Large intestine (tissue), 3 donors: ENCODE data around the gene KHK. TPM values are rescaled to one million over a fixed set of nuclear protein-coding genes. Genes with fewer than 3 reads are reported as not detected.

ENCODE experiments used
- DNase-seq, 2 donors: peaks; one replicate each; pipeline versions ENCODE4 v3.0.0 to v3.0.0-alpha.2; 2013
- H3K27ac ChIP-seq: one replicate; pipeline ENCODE4 v1.5.1; 2013; ENCODE audit warnings: low read length
- H3K27me3 ChIP-seq: 2 replicates; pipeline ENCODE4 v1.6.1; 2013; ENCODE audit warnings: low read length; ENCODE audit not compliant: control insufficient read depth, insufficient read depth
- H3K36me3 ChIP-seq: 2 replicates; pipeline ENCODE4 v1.6.1; 2013; ENCODE audit warnings: low read length; ENCODE audit not compliant: control insufficient read depth, insufficient read depth
- H3K4me1 ChIP-seq: one replicate; pipeline ENCODE4 v1.6.1; 2013; ENCODE audit warnings: low read length; ENCODE audit not compliant: control insufficient read depth, insufficient read depth
- H3K4me3 ChIP-seq: one replicate; pipeline ENCODE4 v1.5.1; 2013; ENCODE audit warnings: low read length
- H3K9me3 ChIP-seq: one replicate; pipeline ENCODE4 v1.6.1; 2013; ENCODE audit warnings: mild to moderate bottlenecking, low read depth, low read length, moderate library complexity; ENCODE audit not compliant: control insufficient read depth
- WGBS: methylation state at CpG from one replicate; pipeline ENCODE4 v1.1.5; 2013; ENCODE audit warnings: low lambda C conversion rate; ENCODE audit not compliant: insufficient coverage; 5-methylcytosine and 5-hydroxymethylcytosine counted together
- polyA plus RNA-seq: library from polyadenylated mRNA; unstranded; fragments of 120-200 nt; gene quantifications from one replicate; pipeline ENCODE4 v1.2.1, GENCODE V29; 2013

KHK gene
- polyA plus RNA-seq, 1 donor: 232 TPM

DNA sequence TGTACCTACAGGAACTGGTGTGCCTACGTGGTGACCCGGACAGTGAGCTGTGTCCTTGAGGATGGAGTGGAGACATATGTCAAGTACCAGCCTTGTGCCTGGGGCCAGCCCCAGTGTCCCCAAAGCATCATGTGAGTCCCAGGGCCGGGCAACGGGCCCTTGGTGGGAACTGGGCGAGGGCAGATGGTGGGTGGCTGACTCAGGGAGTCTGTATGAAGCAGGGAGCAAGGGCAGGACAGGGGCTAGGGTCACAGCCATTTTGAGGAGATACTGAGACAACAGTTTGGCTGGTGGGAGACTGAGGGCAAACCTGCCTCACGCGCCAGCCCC is 6.5 kb upstream of the KHK start:
- H3K27me3 ChIP-seq: peaks cover 8% of the 10 kb centered on the region
- peaks cover 9% of the 10 kb centered on the region for H3K4me1 ChIP-seq
- no CpG with 5 or more reads among the region's 7 CpGs for WGBS
- no peak for DNase-seq
- H3K4me3 ChIP-seq: peak overlapping the region; percentile 50
- peaks cover 5% of the 10 kb centered on the region for H3K36me3 ChIP-seq
- peaks cover 8% of the 10 kb centered on the region for H3K9me3 ChIP-seq
- H3K27ac ChIP-seq: peak overlapping the region; percentile 16

DNA sequence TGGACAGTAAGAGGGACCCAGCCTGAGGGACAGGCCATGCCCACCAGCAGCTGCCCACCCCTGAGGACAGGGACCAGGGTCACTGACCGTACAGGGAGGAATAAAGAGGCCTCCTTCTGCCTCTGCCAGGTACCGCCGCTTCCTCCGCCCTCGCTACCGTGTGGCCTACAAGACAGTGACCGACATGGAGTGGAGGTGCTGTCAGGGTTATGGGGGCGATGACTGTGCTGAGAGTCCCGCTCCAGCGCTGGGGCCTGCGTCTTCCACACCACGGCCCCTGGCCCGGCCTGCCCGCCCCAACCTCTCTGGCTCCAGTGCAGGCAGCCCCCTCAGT is 6.0 kb upstream of the KHK start:
- peaks cover 5% of the 10 kb centered on the region for H3K36me3 ChIP-seq
- WGBS: no CpG with 5 or more reads among the region's 14 CpGs
- H3K4me1 ChIP-seq: peaks cover 13% of the 10 kb centered on the region
- peak overlapping the region; percentile 50 for H3K4me3 ChIP-seq
- peaks cover 8% of the 10 kb centered on the region for H3K27me3 ChIP-seq
- DNase-seq: no peak
- peak overlapping the region; percentile 16 for H3K27ac ChIP-seq
- H3K9me3 ChIP-seq: peaks cover 8% of the 10 kb centered on the region

DNA sequence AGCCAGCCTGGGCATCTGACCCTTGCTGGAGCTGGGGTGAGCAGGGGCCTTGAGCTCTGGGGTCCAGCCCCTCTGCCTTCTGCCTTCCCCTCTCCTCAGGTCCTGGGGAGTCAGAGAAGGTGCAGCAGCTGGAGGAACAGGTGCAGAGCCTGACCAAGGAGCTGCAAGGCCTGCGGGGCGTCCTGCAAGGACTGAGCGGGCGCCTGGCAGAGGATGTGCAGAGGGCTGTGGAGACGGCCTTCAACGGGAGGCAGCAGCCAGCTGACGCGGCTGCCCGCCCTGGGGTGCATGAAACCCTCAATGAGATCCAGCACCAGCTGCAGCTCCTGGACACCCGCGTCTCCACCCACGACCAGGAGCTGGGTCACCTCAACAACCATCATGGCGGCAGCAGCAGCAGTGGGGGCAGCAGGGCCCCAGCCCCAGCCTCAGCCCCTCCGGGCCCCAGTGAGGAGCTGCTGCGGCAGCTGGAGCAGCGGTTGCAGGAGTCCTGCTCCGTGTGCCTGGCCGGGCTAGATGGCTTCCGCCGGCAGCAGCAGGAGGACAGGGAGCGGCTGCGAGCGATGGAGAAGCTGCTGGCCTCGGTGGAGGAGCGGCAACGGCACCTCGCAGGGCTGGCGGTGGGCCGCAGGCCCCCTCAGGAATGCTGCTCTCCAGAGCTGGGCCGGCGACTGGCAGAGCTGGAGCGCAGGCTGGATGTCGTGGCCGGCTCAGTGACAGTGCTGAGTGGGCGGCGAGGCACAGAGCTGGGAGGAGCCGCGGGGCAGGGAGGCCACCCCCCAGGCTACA is 4.4 kb upstream of the KHK start:
- WGBS: no CpG with 5 or more reads among the region's 38 CpGs
- Histone ChIP-seq H3K27ac (no peak overlapping the region), H3K9me3 (peaks cover 8% of the 10 kb centered on the region), H3K27me3 (peaks cover 7% of the 10 kb centered on the region), H3K4me1 (peaks cover 15% of the 10 kb centered on the region), H3K4me3 (no peak overlapping the region), H3K36me3 (peaks cover 5% of the 10 kb centered on the region)
- DNase-seq: no peak

DNA sequence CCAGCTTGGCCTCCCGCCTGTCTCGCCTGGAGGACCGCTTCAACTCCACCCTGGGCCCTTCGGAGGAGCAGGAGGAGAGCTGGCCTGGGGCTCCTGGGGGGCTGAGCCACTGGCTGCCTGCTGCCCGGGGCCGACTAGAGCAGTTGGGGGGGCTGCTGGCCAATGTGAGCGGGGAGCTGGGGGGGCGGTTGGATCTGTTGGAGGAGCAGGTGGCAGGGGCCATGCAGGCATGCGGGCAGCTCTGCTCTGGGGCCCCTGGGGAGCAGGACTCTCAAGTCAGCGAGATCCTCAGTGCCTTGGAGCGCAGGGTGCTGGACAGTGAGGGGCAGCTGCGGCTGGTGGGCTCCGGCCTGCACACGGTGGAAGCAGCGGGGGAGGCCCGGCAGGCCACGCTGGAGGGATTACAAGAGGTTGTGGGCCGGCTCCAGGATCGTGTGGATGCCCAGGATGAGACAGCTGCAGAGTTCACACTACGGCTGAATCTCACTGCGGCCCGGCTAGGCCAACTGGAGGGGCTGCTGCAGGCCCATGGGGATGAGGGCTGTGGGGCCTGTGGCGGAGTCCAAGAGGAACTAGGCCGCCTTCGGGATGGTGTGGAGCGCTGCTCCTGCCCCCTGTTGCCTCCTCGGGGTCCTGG is 3.7 kb upstream of the KHK start:
- Histone ChIP-seq H3K27me3 (peaks cover 5% of the 10 kb centered on the region), H3K4me1 (peaks cover 15% of the 10 kb centered on the region), H3K4me3 (no peak overlapping the region), H3K27ac (no peak overlapping the region), H3K9me3 (peaks cover 8% of the 10 kb centered on the region), H3K36me3 (peaks cover 5% of the 10 kb centered on the region)
- no CpG with 5 or more reads among the region's 27 CpGs for WGBS
- no peak for DNase-seq

DNA sequence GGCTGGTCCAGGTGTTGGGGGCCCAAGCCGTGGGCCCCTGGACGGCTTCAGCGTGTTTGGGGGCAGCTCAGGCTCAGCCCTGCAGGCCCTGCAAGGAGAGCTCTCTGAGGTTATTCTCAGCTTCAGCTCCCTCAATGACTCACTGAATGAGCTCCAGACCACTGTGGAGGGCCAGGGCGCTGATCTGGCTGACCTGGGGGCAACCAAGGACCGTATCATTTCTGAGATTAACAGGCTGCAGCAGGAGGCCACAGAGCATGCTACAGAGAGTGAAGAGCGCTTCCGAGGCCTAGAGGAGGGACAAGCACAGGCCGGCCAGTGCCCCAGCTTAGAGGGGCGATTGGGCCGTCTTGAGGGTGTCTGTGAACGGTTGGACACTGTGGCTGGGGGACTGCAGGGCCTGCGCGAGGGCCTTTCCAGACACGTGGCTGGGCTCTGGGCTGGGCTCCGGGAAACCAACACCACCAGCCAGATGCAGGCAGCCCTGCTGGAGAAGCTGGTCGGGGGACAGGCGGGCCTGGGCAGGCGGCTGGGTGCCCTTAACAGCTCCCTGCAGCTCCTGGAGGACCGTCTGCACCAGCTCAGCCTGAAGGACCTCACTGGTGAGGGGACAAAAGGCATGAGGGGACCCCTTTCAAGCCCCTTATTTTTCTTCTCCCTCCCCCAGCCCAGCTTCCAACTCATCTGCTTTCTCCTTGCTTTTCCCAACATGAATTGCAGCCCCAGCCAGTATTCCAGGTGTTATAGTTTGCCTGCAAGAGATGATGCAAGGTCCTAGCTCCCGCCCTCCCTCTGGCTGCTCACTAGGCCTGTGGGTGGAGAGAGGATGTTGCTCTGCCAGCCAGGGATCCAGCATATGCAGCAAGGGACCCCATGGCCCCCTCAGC is 2.9 kb upstream of the KHK start:
- Histone ChIP-seq H3K36me3 (peaks cover 5% of the 10 kb centered on the region), H3K27ac (no peak overlapping the region), H3K4me3 (no peak overlapping the region), H3K9me3 (peaks cover 5% of the 10 kb centered on the region), H3K4me1 (peaks cover 15% of the 10 kb centered on the region), H3K27me3 (peaks cover 4% of the 10 kb centered on the region)
- WGBS: no CpG with 5 or more reads among the region's 20 CpGs
- no peak for DNase-seq

DNA sequence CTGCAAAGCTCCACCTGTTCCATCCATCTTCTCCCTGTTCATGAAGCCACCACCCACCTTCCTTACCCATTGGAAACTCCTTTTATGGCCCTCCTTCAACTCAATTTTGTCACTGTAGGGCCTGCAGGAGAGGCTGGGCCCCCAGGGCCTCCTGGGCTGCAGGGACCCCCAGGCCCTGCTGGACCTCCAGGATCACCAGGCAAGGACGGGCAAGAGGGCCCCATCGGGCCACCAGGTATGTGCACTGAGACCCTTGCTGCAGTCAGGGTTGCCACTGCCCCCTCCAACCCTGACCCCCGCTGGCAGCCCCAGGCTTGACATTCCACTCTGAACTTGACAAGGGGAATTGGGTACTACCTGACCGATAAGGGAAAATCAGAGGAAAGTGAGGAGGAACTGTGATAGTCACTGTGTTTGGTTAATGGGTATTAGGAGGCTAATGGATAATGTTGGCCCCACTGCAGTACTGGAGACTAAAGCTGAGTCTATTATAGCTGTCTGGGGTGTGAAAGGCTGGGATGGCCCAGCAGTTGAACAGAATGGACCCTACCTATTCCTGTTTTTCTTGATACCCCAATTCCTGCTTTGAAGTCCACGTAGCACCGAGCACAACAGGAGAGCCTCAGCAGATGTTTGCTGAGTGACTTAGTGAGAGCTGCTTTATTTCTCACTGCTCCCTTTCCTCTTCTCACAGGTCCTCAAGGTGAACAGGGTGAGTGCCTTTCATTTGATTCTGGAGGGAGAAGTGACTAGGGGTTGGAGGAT is 2.1 kb upstream of the KHK start:
- Histone ChIP-seq H3K36me3 (peaks cover 9% of the 10 kb centered on the region), H3K27me3 (no peaks in the 10 kb centered on the region), H3K9me3 (no peaks in the 10 kb centered on the region), H3K4me3 (no peak overlapping the region), H3K27ac (no peak overlapping the region), H3K4me1 (peaks cover 22% of the 10 kb centered on the region)
- DNase-seq: no peak
- WGBS: no CpG with 5 or more reads among the region's 6 CpGs

DNA sequence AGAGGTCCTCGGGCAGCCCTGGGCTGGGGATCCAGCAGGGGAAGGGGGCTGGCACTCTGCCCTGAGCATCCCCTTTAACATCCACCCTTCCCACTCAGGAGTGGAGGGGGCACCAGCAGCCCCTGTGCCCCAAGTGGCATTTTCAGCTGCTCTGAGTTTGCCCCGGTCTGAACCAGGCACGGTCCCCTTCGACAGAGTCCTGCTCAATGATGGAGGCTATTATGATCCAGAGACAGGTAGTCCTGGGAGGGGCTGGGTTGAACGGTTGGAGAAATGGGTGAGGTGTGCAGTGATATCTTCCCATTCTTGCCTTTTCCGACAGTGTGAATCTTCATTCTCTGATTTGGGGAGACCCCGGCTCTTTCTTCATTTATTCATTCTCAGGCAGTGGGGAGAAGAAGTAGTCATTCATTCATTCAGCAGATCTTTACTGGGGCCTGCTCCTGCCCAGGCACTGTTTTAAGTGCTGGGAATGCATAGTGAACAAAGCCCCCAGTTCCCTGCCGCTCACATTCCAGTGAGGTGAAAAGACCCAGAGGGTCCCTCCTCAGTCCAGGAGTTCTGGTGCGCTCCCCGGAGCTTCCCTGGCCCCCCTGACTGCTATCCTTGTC is 1.4 kb upstream of the KHK start:
- DNase-seq: no peak
- WGBS: no CpG with 5 or more reads among the region's 10 CpGs
- Histone ChIP-seq H3K36me3 (peaks cover 9% of the 10 kb centered on the region), H3K27ac (peak overlapping the region; percentile 81), H3K4me1 (peaks cover 24% of the 10 kb centered on the region), H3K4me3 (peak overlapping the region; percentile 58), H3K27me3 (no peaks in the 10 kb centered on the region), H3K9me3 (no peaks in the 10 kb centered on the region)

DNA sequence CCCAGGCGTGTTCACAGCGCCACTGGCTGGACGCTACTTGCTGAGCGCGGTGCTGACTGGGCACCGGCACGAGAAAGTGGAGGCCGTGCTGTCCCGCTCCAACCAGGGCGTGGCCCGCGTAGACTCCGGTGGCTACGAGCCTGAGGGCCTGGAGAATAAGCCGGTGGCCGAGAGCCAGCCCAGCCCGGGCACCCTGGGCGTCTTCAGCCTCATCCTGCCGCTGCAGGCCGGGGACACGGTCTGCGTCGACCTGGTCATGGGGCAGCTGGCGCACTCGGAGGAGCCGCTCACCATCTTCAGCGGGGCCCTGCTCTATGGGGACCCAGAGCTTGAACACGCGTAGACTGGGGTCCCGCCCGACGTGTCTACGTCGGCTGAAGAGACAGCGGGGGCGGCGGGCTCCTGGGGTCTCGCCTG is 891 bp upstream of the KHK start:
- Histone ChIP-seq H3K36me3 (peaks cover 9% of the 10 kb centered on the region), H3K27me3 (no peaks in the 10 kb centered on the region), H3K9me3 (no peaks in the 10 kb centered on the region), H3K27ac (peak overlapping the region; percentile 81), H3K4me3 (peak overlapping the region; percentile 58), H3K4me1 (peaks cover 26% of the 10 kb centered on the region)
- no CpG with 5 or more reads among the region's 38 CpGs for WGBS
- peak; percentile 61 to 85 for DNase-seq

DNA sequence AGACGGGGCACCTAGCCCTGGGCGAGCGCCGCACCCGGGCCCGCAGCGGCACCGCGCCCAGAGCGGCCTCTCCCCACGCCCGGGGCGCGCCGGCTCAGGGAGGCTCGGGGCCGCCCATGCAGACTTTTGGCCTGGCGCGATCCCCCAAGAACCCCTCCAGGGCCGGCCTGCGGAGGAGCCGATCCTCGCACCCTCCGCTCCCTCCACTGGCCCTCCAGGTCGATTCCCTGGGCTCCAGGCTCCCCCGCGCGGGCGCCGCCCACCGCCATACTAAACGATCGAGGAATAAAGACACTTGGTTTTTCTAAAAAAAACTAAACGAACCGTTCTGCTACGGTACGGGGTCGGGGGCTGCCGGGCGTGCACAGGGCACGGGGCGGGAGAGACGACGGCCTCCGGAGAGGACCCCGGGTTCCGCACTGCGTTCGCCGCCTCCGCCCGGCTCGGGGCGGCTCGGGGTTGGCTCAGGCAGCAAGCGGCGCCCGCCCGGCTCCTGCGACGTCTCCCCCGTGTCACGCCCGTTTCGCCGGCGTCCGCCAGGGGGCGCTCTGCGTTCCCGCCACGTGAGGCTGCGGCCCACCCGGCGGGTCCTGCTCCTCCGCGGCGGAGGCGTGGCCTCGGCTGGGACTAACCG is 365 bp upstream of the KHK start:
- Histone ChIP-seq H3K36me3 (peaks cover 9% of the 10 kb centered on the region), H3K4me1 (peaks cover 32% of the 10 kb centered on the region), H3K4me3 (peak overlapping the region; percentile 58), H3K9me3 (no peaks in the 10 kb centered on the region), H3K27ac (peak overlapping the region; percentile 81), H3K27me3 (no peaks in the 10 kb centered on the region)
- no CpG with 5 or more reads among the region's 81 CpGs for WGBS
- peak; percentile 96 to 97 for DNase-seq
